Thyroid gland (tissue), 4 donors: ENCODE data around the gene PPIL4.
"Not testable (repeated sequence)": the region's sequence is repeated elsewhere in the genome, so short reads cannot be mapped to it uniquely, and the experiment has no call there.

Experiments used
- POLR2A ChIP-seq, 2 donors: fragments of 450-650 bp; IDR thresholded peaks; one replicate each; pipeline ENCODE4 v1.6.1; 2017; ENCODE audit warnings: antibody characterized with exemption in 2 of 2, mild to moderate bottlenecking in 2 of 2, moderate library complexity in 1 of 2
- TF ChIP-seq, protein P1 (sequence below), 6 experiments: fragments of 200-600 bp in 3 of 6; fragments of 450-650 bp in 3 of 6; sonication (generic) in 3 of 6; IDR thresholded peaks; one replicate each; pipeline ENCODE4 v1.5.1; 2016 to 2019; ENCODE audit warnings: antibody characterized with exemption in 6 of 6, mild to moderate bottlenecking in 2 of 6, inconsistent platforms in 1 of 6, moderate library complexity in 1 of 6

DNA sequence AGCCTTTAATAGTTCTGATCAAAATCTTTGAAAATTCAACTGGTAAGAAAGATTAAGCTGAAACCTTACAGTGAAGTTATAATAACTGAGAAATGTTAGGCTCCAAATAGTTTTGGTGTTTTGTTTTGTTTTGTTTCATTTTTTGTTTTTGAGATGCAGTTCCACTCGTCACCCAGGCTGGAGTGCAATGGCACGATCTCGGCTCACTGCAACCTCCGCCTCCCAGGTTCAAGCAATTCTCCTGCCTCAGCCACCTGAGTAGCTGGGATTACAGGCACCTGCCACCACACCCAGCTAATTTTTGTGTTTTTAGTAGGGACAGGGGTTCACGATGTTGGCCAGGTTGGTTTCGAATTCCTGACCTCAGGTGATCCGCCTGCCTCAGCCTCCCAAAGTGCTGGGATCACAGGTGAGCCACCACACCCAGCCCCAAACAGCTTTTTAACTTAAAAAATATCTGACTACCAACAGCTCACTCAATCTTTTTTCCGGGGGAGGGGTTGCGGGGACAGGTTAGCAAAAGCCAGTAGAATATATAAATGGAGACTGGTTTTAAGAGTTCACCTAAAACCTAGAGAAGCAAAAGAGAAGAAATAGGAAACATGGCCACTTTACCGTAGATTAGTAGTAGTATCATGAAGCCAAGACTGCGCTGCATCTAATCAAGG, 50.4 kb downstream of the PPIL4 start:
- TF ChIP-seq, protein P1, sequence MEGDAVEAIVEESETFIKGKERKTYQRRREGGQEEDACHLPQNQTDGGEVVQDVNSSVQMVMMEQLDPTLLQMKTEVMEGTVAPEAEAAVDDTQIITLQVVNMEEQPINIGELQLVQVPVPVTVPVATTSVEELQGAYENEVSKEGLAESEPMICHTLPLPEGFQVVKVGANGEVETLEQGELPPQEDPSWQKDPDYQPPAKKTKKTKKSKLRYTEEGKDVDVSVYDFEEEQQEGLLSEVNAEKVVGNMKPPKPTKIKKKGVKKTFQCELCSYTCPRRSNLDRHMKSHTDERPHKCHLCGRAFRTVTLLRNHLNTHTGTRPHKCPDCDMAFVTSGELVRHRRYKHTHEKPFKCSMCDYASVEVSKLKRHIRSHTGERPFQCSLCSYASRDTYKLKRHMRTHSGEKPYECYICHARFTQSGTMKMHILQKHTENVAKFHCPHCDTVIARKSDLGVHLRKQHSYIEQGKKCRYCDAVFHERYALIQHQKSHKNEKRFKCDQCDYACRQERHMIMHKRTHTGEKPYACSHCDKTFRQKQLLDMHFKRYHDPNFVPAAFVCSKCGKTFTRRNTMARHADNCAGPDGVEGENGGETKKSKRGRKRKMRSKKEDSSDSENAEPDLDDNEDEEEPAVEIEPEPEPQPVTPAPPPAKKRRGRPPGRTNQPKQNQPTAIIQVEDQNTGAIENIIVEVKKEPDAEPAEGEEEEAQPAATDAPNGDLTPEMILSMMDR (IDR thresholded peaks at IDR 0.05): not testable (repeated sequence)
- TF ChIP-seq POLR2A (IDR thresholded peaks at IDR 0.05): not testable (repeated sequence)
